ENCODE data around the gene RAMACL. TPM values are rescaled to one million over a fixed set of nuclear protein-coding genes. Genes with fewer than 3 reads are reported as not detected.

RAMACL gene
- total and polyA plus RNA-seq, 4 donors = 0.41 to 6.4 (median 2.4) TPM; not detected in 1

DNA sequence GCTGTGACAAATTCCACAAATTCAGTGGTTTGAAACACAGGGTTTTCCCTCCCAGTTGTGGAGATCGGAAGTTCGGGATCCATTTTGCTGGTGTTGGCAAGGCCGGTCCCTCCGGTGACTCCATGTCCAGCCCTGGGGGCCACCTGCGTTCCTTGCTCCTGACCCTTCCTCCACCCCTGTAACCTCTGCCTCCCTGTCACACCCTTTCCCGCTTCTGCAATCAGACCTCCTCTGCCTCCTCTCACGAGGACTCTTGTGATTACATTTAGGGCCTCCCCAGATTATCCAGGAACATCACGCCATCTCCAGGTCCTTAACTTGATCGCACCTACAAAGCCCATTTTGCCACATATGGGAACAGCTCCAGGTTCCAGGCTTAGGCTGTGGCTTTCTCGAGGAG lies 28.1 kb upstream of the RAMACL start:
- no peak overlapping the region for H3K4me3 ChIP-seq (ENCODE audit: low read length in 2 of 2)
- H3K36me3 ChIP-seq (ENCODE audit: control insufficient read depth in 1 of 2, insufficient read depth in 2 of 2, low read length in 1 of 2) = peaks cover 0 to 1% of the 10 kb centered on the region in 2 donors
- no peak for ATAC-seq (ENCODE audit: low FRiP score)
- no peak overlapping the region for H3K27ac ChIP-seq (ENCODE audit: low read depth in 1 of 2, low read length in 2 of 2)
- H3K9me3 ChIP-seq (ENCODE audit: control insufficient read depth, low read length) = no peaks in the 10 kb centered on the region
- DNase-seq = no peak
- no peaks in the 10 kb centered on the region for H3K4me1 ChIP-seq (ENCODE audit: control insufficient read depth in 1 of 2, insufficient read depth in 2 of 2, low read length in 2 of 2)
- intact Hi-C loops (cut with DNase I) = loop anchor here in 1 of 2 donors (10.0 kb wide), 1 partner anchor 150 kb away; no protein-coding TSS in a partner anchor
- WGBS, 2 donors = 95 to 97% methylated on average over 10 of the region's 10 CpGs
- no peaks in the 10 kb centered on the region for H3K27me3 ChIP-seq (ENCODE audit: control insufficient read depth in 1 of 2, insufficient read depth in 2 of 2, low read length in 1 of 2)

DNA sequence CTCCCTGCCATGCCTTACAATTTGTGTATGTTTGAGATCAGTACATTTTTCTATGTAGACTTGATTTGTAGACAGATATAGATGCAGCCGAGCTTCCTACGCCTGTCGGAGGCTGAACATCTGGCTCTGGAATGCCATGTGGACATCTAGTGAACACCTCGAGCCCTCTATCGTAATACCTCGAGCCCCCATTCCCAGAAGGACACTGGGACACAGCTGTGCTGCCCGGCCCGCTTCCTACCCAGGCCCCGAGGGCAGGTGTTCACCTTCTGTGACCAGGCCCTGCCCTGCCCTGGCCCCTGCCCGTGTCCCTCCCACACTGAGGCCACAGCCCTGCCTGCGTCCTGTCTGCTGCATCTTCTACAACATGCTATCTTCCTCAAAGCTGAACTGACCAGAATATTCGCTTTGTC lies 27.7 kb upstream of the RAMACL start:
- no peak for ATAC-seq (ENCODE audit: low FRiP score)
- Histone ChIP-seq H3K27me3 (ENCODE audit: control insufficient read depth in 1 of 2, insufficient read depth in 2 of 2, low read length in 1 of 2) (no peaks in the 10 kb centered on the region), H3K4me1 (ENCODE audit: control insufficient read depth in 1 of 2, insufficient read depth in 2 of 2, low read length in 2 of 2) (no peaks in the 10 kb centered on the region), H3K9me3 (ENCODE audit: control insufficient read depth, low read length) (no peaks in the 10 kb centered on the region), H3K36me3 (ENCODE audit: control insufficient read depth in 1 of 2, insufficient read depth in 2 of 2, low read length in 1 of 2) (peaks cover 0 to 1% of the 10 kb centered on the region in 2 donors), H3K4me3 (ENCODE audit: low read length in 2 of 2) (no peak overlapping the region), H3K27ac (ENCODE audit: low read depth in 1 of 2, low read length in 2 of 2) (no peak overlapping the region)
- WGBS, 2 donors = 86 to 97% methylated on average over 12 of the region's 12 CpGs
- intact Hi-C loops (cut with DNase I) = loop anchor here in 1 of 2 donors (10.0 kb wide), 1 partner anchor 149 kb away; no protein-coding TSS in a partner anchor
- DNase-seq = no peak

DNA sequence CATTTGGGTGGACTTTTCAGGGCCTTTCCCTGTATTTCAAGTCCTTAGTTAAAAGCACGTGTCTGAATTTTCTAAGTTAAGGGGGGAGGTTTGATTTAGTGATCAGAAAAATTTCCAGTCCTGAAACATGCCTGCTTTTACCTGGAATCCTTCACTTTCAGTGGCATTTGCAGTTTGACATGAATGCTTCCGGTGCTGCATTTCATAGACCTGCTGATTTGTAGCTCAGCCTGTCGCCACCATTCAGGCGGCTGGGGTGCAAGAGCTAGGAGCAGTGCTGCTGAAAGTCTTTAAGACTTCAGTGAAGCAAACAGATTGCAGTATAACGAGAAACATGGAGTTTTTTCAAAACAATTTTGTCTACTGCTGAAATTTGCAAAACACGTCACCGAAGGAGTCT lies 26.5 kb upstream of the RAMACL start:
- Histone ChIP-seq H3K4me1 (ENCODE audit: control insufficient read depth in 1 of 2, insufficient read depth in 2 of 2, low read length in 2 of 2) (no peaks in the 10 kb centered on the region), H3K27ac (ENCODE audit: low read depth in 1 of 2, low read length in 2 of 2) (no peak overlapping the region)

DNA sequence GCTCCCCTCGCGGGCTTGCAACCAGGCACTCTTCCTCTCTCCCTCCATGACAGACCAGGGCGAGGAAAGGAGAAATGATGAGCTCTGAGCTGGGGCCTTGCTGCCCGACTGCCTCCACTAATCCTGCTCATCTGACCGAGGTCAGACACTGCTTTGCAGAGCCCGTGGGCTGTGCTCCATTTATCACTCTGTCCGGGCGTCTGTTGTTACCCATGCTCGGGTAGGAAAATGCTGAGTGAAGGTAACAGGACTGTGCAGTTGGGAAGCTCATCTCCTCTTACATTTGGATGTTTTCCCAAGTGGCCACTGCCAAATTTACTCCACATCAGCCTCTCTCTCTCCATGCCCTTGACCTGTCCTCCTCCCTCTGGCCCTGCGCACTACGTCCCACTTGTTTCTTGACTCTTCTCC lies 26.0 kb upstream of the RAMACL start:
- Histone ChIP-seq H3K4me1 (ENCODE audit: control insufficient read depth in 1 of 2, insufficient read depth in 2 of 2, low read length in 2 of 2) (no peaks in the 10 kb centered on the region), H3K36me3 (ENCODE audit: control insufficient read depth in 1 of 2, insufficient read depth in 2 of 2, low read length in 1 of 2) (peaks cover 0 to 1% of the 10 kb centered on the region in 2 donors), H3K9me3 (ENCODE audit: control insufficient read depth, low read length) (no peaks in the 10 kb centered on the region), H3K4me3 (ENCODE audit: low read length in 2 of 2) (no peak overlapping the region), H3K27me3 (ENCODE audit: control insufficient read depth in 1 of 2, insufficient read depth in 2 of 2, low read length in 1 of 2) (no peaks in the 10 kb centered on the region), H3K27ac (ENCODE audit: low read depth in 1 of 2, low read length in 2 of 2) (no peak overlapping the region)
- ATAC-seq (ENCODE audit: low FRiP score) = no peak
- no peak for DNase-seq
- intact Hi-C loops (cut with DNase I) = loop anchor here in 1 of 2 donors (10.0 kb wide), 1 partner anchor 148 kb away; no protein-coding TSS in a partner anchor
- 95% methylated on average over 11 of the region's 11 CpGs for WGBS, 2 donors

More for the DNA sequence above, 26.5 kb upstream of the RAMACL start:
- Histone ChIP-seq H3K27me3 (ENCODE audit: control insufficient read depth in 1 of 2, insufficient read depth in 2 of 2, low read length in 1 of 2) (no peaks in the 10 kb centered on the region), H3K36me3 (ENCODE audit: control insufficient read depth in 1 of 2, insufficient read depth in 2 of 2, low read length in 1 of 2) (peaks cover 0 to 1% of the 10 kb centered on the region in 2 donors), H3K9me3 (ENCODE audit: control insufficient read depth, low read length) (no peaks in the 10 kb centered on the region), H3K4me3 (ENCODE audit: low read length in 2 of 2) (no peak overlapping the region)
- intact Hi-C loops (cut with DNase I) = loop anchor here in 1 of 2 donors (10.0 kb wide), 1 partner anchor 148 kb away; no protein-coding TSS in a partner anchor
- ATAC-seq (ENCODE audit: low FRiP score) (no peak), DNase-seq (no peak)
- WGBS, 2 donors = 95 to 97% methylated on average over 7 of the region's 7 CpGs

DNA sequence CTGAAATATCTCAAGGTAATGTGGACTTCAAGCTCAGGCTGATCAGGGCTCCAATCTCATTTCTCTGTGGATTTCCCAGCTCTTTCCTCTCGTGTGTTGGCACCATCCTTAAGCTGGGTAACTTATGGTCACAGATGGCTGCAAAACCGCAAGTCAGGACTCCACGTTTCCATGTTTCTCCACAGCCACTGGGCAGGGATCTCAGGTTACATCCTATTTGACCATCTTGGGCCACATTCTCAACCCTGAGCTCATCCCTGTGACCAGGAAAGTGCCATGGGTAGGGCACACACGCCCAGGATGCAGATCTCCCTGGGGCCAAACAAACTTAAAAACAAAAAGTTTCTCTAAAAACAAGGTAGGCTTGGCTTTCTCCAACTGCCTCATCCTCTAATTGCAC lies 25.2 kb upstream of the RAMACL start:
- Histone ChIP-seq H3K4me1 (ENCODE audit: control insufficient read depth in 1 of 2, insufficient read depth in 2 of 2, low read length in 2 of 2) (no peaks in the 10 kb centered on the region), H3K27me3 (ENCODE audit: control insufficient read depth in 1 of 2, insufficient read depth in 2 of 2, low read length in 1 of 2) (no peaks in the 10 kb centered on the region), H3K9me3 (ENCODE audit: control insufficient read depth, low read length) (no peaks in the 10 kb centered on the region), H3K27ac (ENCODE audit: low read depth in 1 of 2, low read length in 2 of 2) (no peak overlapping the region), H3K4me3 (ENCODE audit: low read length in 2 of 2) (no peak overlapping the region), H3K36me3 (ENCODE audit: control insufficient read depth in 1 of 2, insufficient read depth in 2 of 2, low read length in 1 of 2) (peaks cover 0 to 1% of the 10 kb centered on the region in 2 donors)
- WGBS, 2 donors = 91 to 95% methylated on average over 4 of the region's 4 CpGs
- no peak for ATAC-seq (ENCODE audit: low FRiP score)
- intact Hi-C loops (cut with DNase I) = loop anchor here in 1 of 2 donors (10.0 kb wide), 1 partner anchor 147 kb away; no protein-coding TSS in a partner anchor
- DNase-seq = no peak

DNA sequence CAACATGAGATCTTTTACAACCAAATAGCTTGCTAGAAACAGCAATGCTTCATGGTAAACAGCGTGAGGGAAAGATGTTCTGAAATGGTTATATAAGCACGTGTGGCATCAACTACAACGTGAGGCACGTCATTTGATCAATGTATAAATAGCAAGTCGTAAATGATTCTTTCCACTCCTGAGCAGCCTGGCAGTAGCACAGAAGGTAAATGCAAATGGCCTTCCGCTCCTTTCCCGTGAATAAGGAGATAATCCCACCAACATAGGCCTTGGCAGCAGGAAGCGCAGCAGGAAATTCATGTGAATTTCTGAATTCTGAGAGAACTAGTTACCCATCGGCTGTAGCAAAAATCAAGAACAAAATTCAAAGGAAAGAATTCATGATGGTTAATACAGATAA lies 23.6 kb upstream of the RAMACL start:
- no peak overlapping the region for H3K27ac ChIP-seq (ENCODE audit: low read depth in 1 of 2, low read length in 2 of 2)
- ATAC-seq (ENCODE audit: low FRiP score) (no peak), DNase-seq (no peak)
- no peak overlapping the region for H3K4me3 ChIP-seq (ENCODE audit: low read length in 2 of 2)
- intact Hi-C loops (cut with DNase I) = loop anchor here in 1 of 2 donors (10.0 kb wide), 1 partner anchor 145 kb away; no protein-coding TSS in a partner anchor
- H3K27me3 ChIP-seq (ENCODE audit: control insufficient read depth in 1 of 2, insufficient read depth in 2 of 2, low read length in 1 of 2) = no peaks in the 10 kb centered on the region
- 95 to 96% methylated on average over 9 of the region's 9 CpGs for WGBS, 2 donors
- no peaks in the 10 kb centered on the region for H3K9me3 ChIP-seq (ENCODE audit: control insufficient read depth, low read length)
- H3K36me3 ChIP-seq (ENCODE audit: control insufficient read depth in 1 of 2, insufficient read depth in 2 of 2, low read length in 1 of 2) = peaks cover 0 to 1% of the 10 kb centered on the region in 2 donors
- no peaks in the 10 kb centered on the region for H3K4me1 ChIP-seq (ENCODE audit: control insufficient read depth in 1 of 2, insufficient read depth in 2 of 2, low read length in 2 of 2)

DNA sequence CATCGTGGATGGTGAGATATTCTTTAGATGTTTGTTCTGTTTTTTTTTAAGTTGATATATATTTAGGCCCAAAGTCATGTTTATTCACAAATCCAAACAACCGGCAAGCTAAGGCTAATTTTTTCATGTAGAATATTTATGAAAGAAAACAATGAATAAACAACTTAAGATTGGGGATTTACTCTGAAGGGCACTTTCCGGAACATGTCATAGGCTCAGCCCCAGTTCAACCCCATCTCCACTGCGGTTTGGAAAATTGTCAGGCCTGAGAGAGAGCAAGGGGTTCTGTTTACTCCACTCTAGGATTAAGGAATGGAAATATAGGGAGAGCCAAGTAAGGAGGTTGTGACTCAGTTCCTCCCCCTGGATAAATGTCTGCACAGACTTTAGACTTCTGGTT lies 22.3 kb upstream of the RAMACL start:
- no peak for DNase-seq
- Histone ChIP-seq H3K9me3 (ENCODE audit: control insufficient read depth, low read length) (no peaks in the 10 kb centered on the region), H3K27me3 (ENCODE audit: control insufficient read depth in 1 of 2, insufficient read depth in 2 of 2, low read length in 1 of 2) (no peaks in the 10 kb centered on the region), H3K4me3 (ENCODE audit: low read length in 2 of 2) (no peak overlapping the region), H3K36me3 (ENCODE audit: control insufficient read depth in 1 of 2, insufficient read depth in 2 of 2, low read length in 1 of 2) (peaks cover 0 to 1% of the 10 kb centered on the region in 2 donors), H3K27ac (ENCODE audit: low read depth in 1 of 2, low read length in 2 of 2) (no peak overlapping the region), H3K4me1 (ENCODE audit: control insufficient read depth in 1 of 2, insufficient read depth in 2 of 2, low read length in 2 of 2) (no peaks in the 10 kb centered on the region)
- ATAC-seq (ENCODE audit: low FRiP score) = no peak
- intact Hi-C loops (cut with DNase I) = no loop called here
- 78% methylated on average over 4 of the region's 4 CpGs for WGBS, 2 donors

DNA sequence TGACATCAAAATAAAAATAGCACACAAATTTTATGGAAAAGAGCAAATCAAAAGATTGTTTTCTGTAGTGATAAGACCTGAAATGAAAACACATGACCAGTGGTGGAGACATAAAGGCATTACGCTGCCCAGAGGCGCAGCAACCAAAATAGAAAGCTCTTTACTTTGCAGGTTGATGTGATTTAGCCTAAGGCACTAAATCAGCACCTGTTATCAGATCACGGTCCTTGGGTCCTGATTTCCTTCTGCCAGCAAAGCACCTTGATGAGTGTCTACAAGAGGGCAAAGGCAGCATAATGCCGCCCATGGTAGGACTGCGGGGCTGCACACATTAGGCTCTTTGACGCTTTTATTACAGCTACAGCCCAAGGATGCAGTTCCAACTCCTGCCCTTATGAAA lies 19.3 kb upstream of the RAMACL start:
- ATAC-seq (ENCODE audit: low FRiP score) (no peak), DNase-seq (no peak)
- Histone ChIP-seq H3K27me3 (ENCODE audit: control insufficient read depth in 1 of 2, insufficient read depth in 2 of 2, low read length in 1 of 2) (no peaks in the 10 kb centered on the region), H3K27ac (ENCODE audit: low read depth in 1 of 2, low read length in 2 of 2) (no peak overlapping the region), H3K36me3 (ENCODE audit: control insufficient read depth in 1 of 2, insufficient read depth in 2 of 2, low read length in 1 of 2) (peaks cover 0 to 1% of the 10 kb centered on the region in 2 donors), H3K9me3 (ENCODE audit: control insufficient read depth, low read length) (no peaks in the 10 kb centered on the region), H3K4me3 (ENCODE audit: low read length in 2 of 2) (no peak overlapping the region), H3K4me1 (ENCODE audit: control insufficient read depth in 1 of 2, insufficient read depth in 2 of 2, low read length in 2 of 2) (no peaks in the 10 kb centered on the region)
- 91 to 93% methylated on average over 6 of the region's 6 CpGs for WGBS, 2 donors
- intact Hi-C loops (cut with DNase I) = no loop called here

DNA sequence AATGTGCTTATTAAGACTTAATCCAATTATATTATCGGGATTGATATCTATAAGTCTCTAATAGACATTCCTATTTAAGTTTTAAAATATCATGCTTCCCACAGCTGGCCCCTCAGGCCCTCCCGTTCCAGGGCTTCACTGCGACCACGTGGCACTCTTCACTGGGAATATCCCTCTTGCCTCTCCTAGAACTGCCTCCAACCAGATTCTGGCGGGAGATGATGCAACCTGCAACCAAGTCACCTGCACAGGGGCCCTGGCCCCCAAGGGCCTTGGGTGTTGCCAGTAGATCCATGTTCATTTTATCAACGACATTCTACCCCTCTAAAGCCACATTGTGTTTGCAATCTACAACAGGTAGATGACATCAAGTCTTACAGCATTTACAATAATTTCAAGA lies 18.4 kb upstream of the RAMACL start:
- Histone ChIP-seq H3K27me3 (ENCODE audit: control insufficient read depth in 1 of 2, insufficient read depth in 2 of 2, low read length in 1 of 2) (no peaks in the 10 kb centered on the region), H3K27ac (ENCODE audit: low read depth in 1 of 2, low read length in 2 of 2) (no peak overlapping the region), H3K4me3 (ENCODE audit: low read length in 2 of 2) (no peak overlapping the region), H3K9me3 (ENCODE audit: control insufficient read depth, low read length) (no peaks in the 10 kb centered on the region), H3K4me1 (ENCODE audit: control insufficient read depth in 1 of 2, insufficient read depth in 2 of 2, low read length in 2 of 2) (no peaks in the 10 kb centered on the region), H3K36me3 (ENCODE audit: control insufficient read depth in 1 of 2, insufficient read depth in 2 of 2, low read length in 1 of 2) (no peaks in the 10 kb centered on the region)
- ATAC-seq (ENCODE audit: low FRiP score) = no peak
- intact Hi-C loops (cut with DNase I) = no loop called here
- DNase-seq = no peak
- 96% methylated on average over 6 of the region's 6 CpGs for WGBS, 2 donors
